GM23338 (cell line): ENCODE measurements around the gene SIDT1. TPM values are rescaled to one million over a fixed set of nuclear protein-coding genes. Genes with fewer than 3 reads are reported as not detected.

Experiments
- ATAC-seq: fragments of 200-7000 bp; cut with Tn5 transposase; 3 replicates; pipeline ENCODE4 v1.9.1; 2020
- DNase-seq: peaks from one replicate; pipeline ENCODE4 v3.0.0-alpha.2; 2015; ENCODE audit warnings: low spot score
- H2AFZ ChIP-seq: fragments of 200-600 bp; sonication (generic); 2 replicates; pipeline ENCODE4 v1.8.0; 2016; ENCODE audit warnings: antibody characterized with exemption, mild to moderate bottlenecking, moderate library complexity
- H3F3A ChIP-seq: fragments of 200-600 bp; sonication (generic); replicated peaks from 2 replicates; pipeline ENCODE4 v1.8.0; 2017; ENCODE audit warnings: antibody characterized with exemption, mixed run types, low read depth
- H3K27ac ChIP-seq: fragments of 200-600 bp; sonication (generic); 2 replicates; pipeline ENCODE4 v1.6.1; 2016; ENCODE audit warnings: low read depth
- H3K27me3 ChIP-seq: fragments of 200-600 bp; sonication (generic); 2 replicates; pipeline ENCODE4 v1.8.0; 2016; ENCODE audit warnings: mild to moderate bottlenecking, mixed run types, moderate library complexity; ENCODE audit not compliant: insufficient read depth
- H3K36me3 ChIP-seq: fragments of 200-600 bp; sonication (generic); 2 replicates; pipeline ENCODE4 v1.8.0; 2016; ENCODE audit warnings: mild to moderate bottlenecking; ENCODE audit not compliant: insufficient read depth
- H3K4me1 ChIP-seq: fragments of 200-600 bp; sonication (generic); 2 replicates; pipeline ENCODE4 v1.8.0; 2016; ENCODE audit warnings: mild to moderate bottlenecking, moderate library complexity; ENCODE audit not compliant: insufficient read depth
- H3K4me2 ChIP-seq: fragments of 200-600 bp; sonication (generic); 2 replicates; pipeline ENCODE4 v1.7.1; 2017; ENCODE audit warnings: mixed run types
- H3K4me3 ChIP-seq: fragments of 200-600 bp; sonication (generic); 2 replicates; pipeline ENCODE4 v1.6.1; 2016; ENCODE audit warnings: mixed run types
- H3K79me2 ChIP-seq: fragments of 200-600 bp; sonication (generic); replicated peaks from 2 replicates; pipeline ENCODE4 v1.8.0; 2017; ENCODE audit warnings: mild to moderate bottlenecking; ENCODE audit not compliant: insufficient read depth
- H3K9me2 ChIP-seq: fragments of 200-600 bp; sonication (generic); 2 replicates; pipeline ENCODE4 v1.8.0; 2017; ENCODE audit not compliant: insufficient read depth
- H4K20me1 ChIP-seq: fragments of 200-600 bp; sonication (generic); replicated peaks from 2 replicates; pipeline ENCODE4 v1.8.0; 2017; ENCODE audit warnings: mild to moderate bottlenecking; ENCODE audit not compliant: insufficient read depth
- H3K27ac Mint-ChIP-seq: 2 replicates; pipeline ENCODE4 v1.8.0; 2020; ENCODE audit warnings: inconsistent platforms, mild to moderate bottlenecking, moderate library complexity, mixed read lengths
- H3K27me3 Mint-ChIP-seq: 3 replicates; pipeline ENCODE4 v1.8.0; 2022; ENCODE audit warnings: low read depth, mild to moderate bottlenecking, moderate library complexity, mixed read lengths, inconsistent platforms; ENCODE audit not compliant: insufficient read depth, poor library complexity
- H3K36me3 Mint-ChIP-seq: 3 replicates; pipeline ENCODE4 v1.8.0; 2021; ENCODE audit warnings: low read depth, mild to moderate bottlenecking, inconsistent platforms, moderate library complexity, mixed read lengths
- H3K4me1 Mint-ChIP-seq: 3 replicates; pipeline ENCODE4 v1.8.0; 2020; ENCODE audit warnings: mild to moderate bottlenecking, inconsistent platforms, mixed read lengths
- H3K4me3 Mint-ChIP-seq: 3 replicates; pipeline ENCODE4 v1.8.0; 2021; ENCODE audit warnings: moderate library complexity, mild to moderate bottlenecking, inconsistent platforms, mixed read lengths
- H3K9me3 Mint-ChIP-seq: 3 replicates; pipeline ENCODE4 v1.8.0; 2020; ENCODE audit warnings: moderate library complexity, mild to moderate bottlenecking, inconsistent platforms, mixed read lengths
- CTCF ChIP-seq, 2 experiments: fragments of 200-600 bp in 1 of 2; sonication (generic) in 1 of 2; conservative IDR thresholded peaks; 2 replicates each; pipeline versions ENCODE4 v1.5.1 to v1.6.1; 2016 to 2017; ENCODE audit warnings: antibody characterized with exemption in 2 of 2, low read depth in 2 of 2, mild to moderate bottlenecking in 2 of 2, moderate library complexity in 1 of 2
- ETS1 ChIP-seq: IDR thresholded peaks from 2 replicates; pipeline ENCODE4 v1.6.1; 2016; ENCODE audit warnings: antibody characterized with exemption
- EZH2 ChIP-seq: fragments of 200-600 bp; sonication (generic); IDR thresholded peaks from one replicate; pipeline ENCODE4 v1.8.0; 2017; ENCODE audit warnings: antibody characterized with exemption, mild to moderate bottlenecking, low read depth; ENCODE audit not compliant: unreplicated experiment
- EZH2phosphoT487 ChIP-seq: fragments of 200-600 bp; sonication (generic); IDR thresholded peaks from one replicate; pipeline ENCODE4 v1.8.1; 2018; ENCODE audit warnings: antibody characterized with exemption; ENCODE audit not compliant: unreplicated experiment
- JUNB ChIP-seq: IDR thresholded peaks from one replicate; pipeline ENCODE4 v1.6.1; 2016; ENCODE audit warnings: antibody characterized with exemption; ENCODE audit not compliant: unreplicated experiment
- NANOG ChIP-seq: IDR thresholded peaks from 2 replicates; pipeline ENCODE4 v1.6.1; 2016; ENCODE audit warnings: antibody characterized with exemption, borderline replicate concordance
- POLR2AphosphoS5 ChIP-seq: IDR thresholded peaks from 2 replicates; pipeline ENCODE4 v1.6.1; 2016; ENCODE audit warnings: antibody characterized with exemption, low read depth
- STAT1 ChIP-seq: IDR thresholded peaks from one replicate; pipeline ENCODE4 v1.6.1; 2016; ENCODE audit warnings: antibody characterized with exemption; ENCODE audit not compliant: unreplicated experiment
- ZNF331 ChIP-seq: fragments of 250-450 bp; sonication (Bioruptor Pico); IDR thresholded peaks from 2 replicates; pipeline ENCODE4 v1.5.0; 2020; ENCODE audit warnings: low read depth, mild to moderate bottlenecking, moderate library complexity
- polyA plus RNA-seq: library from polyadenylated mRNA; unstranded; fragments of >200 nt; fragmentation: Nextera tagmentation; extraction: Ambion mirVana; gene quantifications from 2 replicates; pipeline ENCODE4 v1.2.1, GENCODE V29; 2016
- total RNA-seq: library from RNA; depleted of rRNA; stranded (reverse); fragments of >200 nt; shearing (Covaris generic); gene quantifications from 2 replicates; pipeline ENCODE4 v1.2.3, GENCODE V29; 2014
- TF ChIP-seq, protein P1 (sequence below): IDR thresholded peaks from one replicate; pipeline ENCODE4 v1.6.1; 2018; ENCODE audit warnings: antibody characterized with exemption; ENCODE audit not compliant: unreplicated experiment

SIDT1 gene
- total and polyA plus RNA-seq, 2 experiments from 2014 or later = 0.10 TPM; not detected in 1

DNA sequence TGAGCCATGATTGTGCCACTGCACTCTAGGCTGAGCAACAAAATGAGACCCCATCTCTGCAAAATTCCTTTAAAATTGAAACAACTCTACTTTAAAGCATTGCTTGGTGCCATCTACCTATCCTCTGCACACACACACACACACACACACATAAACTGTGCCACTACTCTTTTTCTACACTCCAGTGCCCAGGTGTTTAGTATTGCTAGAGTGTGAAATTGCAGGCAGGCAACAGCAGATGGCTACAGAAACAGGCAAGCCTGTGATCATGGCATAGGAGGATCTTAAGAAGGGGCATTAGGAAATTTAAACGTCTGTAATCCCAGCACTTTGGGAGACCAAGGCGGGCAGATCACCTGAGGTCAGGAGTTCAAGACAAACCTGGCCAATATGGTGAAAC lies 39.0 kb downstream of the SIDT1 start (continued):
- no peak for TF ChIP-seq EZH2phosphoT487
- no peak for TF ChIP-seq JUNB
- TF ChIP-seq ETS1 = no peak
- TF ChIP-seq EZH2 = no peak
- no peak for TF ChIP-seq POLR2AphosphoS5
- TF ChIP-seq CTCF (conservative IDR thresholded peaks at IDR 0.05; ENCODE audit: low read depth in 2 of 2) = no peak
- TF ChIP-seq STAT1 = no peak

DNA sequence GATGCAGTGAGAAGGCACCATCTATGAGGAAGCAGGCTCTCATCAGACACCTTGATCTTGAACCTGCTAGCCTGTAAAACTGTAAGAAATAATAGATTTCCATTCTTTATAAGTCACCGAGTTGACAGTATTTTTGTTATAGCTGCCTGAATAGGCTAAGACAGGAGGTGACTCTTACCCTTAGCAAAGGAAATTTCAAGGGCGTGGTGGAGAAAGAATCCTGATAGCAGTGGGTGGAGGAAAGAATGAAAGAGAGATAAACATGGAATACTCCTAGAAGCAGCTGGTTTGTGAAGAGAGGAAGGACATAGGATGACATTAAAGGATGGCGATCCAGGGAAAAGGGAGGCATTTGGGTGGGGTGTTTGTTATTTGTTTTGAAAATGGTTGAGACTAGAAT lies 41.4 kb downstream of the SIDT1 start:
- H3F3A ChIP-seq = no peaks in the 10 kb centered on the region
- H3K4me3 ChIP-seq = no peak overlapping the region
- H3K27me3 ChIP-seq = no peaks in the 10 kb centered on the region
- DNase-seq = no peak
- no peaks in the 10 kb centered on the region for H3K79me2 ChIP-seq
- no peak for TF ChIP-seq NANOG
- TF ChIP-seq, protein P1, sequence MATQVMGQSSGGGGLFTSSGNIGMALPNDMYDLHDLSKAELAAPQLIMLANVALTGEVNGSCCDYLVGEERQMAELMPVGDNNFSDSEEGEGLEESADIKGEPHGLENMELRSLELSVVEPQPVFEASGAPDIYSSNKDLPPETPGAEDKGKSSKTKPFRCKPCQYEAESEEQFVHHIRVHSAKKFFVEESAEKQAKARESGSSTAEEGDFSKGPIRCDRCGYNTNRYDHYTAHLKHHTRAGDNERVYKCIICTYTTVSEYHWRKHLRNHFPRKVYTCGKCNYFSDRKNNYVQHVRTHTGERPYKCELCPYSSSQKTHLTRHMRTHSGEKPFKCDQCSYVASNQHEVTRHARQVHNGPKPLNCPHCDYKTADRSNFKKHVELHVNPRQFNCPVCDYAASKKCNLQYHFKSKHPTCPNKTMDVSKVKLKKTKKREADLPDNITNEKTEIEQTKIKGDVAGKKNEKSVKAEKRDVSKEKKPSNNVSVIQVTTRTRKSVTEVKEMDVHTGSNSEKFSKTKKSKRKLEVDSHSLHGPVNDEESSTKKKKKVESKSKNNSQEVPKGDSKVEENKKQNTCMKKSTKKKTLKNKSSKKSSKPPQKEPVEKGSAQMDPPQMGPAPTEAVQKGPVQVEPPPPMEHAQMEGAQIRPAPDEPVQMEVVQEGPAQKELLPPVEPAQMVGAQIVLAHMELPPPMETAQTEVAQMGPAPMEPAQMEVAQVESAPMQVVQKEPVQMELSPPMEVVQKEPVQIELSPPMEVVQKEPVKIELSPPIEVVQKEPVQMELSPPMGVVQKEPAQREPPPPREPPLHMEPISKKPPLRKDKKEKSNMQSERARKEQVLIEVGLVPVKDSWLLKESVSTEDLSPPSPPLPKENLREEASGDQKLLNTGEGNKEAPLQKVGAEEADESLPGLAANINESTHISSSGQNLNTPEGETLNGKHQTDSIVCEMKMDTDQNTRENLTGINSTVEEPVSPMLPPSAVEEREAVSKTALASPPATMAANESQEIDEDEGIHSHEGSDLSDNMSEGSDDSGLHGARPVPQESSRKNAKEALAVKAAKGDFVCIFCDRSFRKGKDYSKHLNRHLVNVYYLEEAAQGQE = no peak
- no peak for TF ChIP-seq EZH2phosphoT487
- no peak for TF ChIP-seq JUNB
- TF ChIP-seq EZH2 = no peak
- TF ChIP-seq ZNF331 (CRISPR knock-in tag) = no peak
- TF ChIP-seq ETS1 = no peak
- no peak for TF ChIP-seq CTCF (conservative IDR thresholded peaks at IDR 0.05; ENCODE audit: low read depth in 2 of 2)
- H3K4me1 ChIP-seq = no peaks in the 10 kb centered on the region
- Mint-ChIP-seq H3K4me1 (peaks cover 4% of the 10 kb centered on the region; the same call in 2 of the 3 replicates), H3K27ac (no peak overlapping the region), H3K27me3 (peaks cover 2% of the 10 kb centered on the region), H3K9me3 (no peaks in the 10 kb centered on the region), H3K36me3 (no peaks in the 10 kb centered on the region), H3K4me3 (no peak overlapping the region)
- H3K4me2 ChIP-seq = no peak overlapping the region
- no peaks in the 10 kb centered on the region for H4K20me1 ChIP-seq
- ATAC-seq = no peak
- no peak overlapping the region for H3K27ac ChIP-seq
- H2AFZ ChIP-seq = no peak overlapping the region
- no peaks in the 10 kb centered on the region for H3K9me2 ChIP-seq
- no peaks in the 10 kb centered on the region for H3K36me3 ChIP-seq
